ENCODE data around the gene INTS3.
A peak's percentile ranks its signal among the peaks of the same experiment; 100 is the strongest.
"Not testable (repeated sequence)": the region's sequence is repeated elsewhere in the genome, so short reads cannot be mapped to it uniquely, and the experiment has no call there.

The INTS3 gene

GRCh38 chr1:153711026-153711425 lies 16.8 kb upstream of the INTS3 start:
- DNase-seq = no peak

- not testable (repeated sequence) for DNase-seq
Observed at GRCh38 chr1:153716211-153716610, 11.6 kb upstream of the INTS3 start.

- no peak for DNase-seq
Observed at GRCh38 chr1:153717330-153717729, 10.5 kb upstream of the INTS3 start.

- DNase-seq = no peak
Observed at GRCh38 chr1:153723687-153724086, 4.2 kb upstream of the INTS3 start.

- not testable (repeated sequence) for DNase-seq
Observed at GRCh38 chr1:153724634-153725033, 3.2 kb upstream of the INTS3 start.

- DNase-seq = peak; percentile 63
Observed at GRCh38 chr1:153728305-153729066, 636 bp downstream of the INTS3 start.

- DNase-seq = no peak
Observed at GRCh38 chr1:153730468-153730988, 2.7 kb downstream of the INTS3 start.

- peak; percentile 49 for DNase-seq
Observed at GRCh38 chr1:153733970-153734369, 6.1 kb downstream of the INTS3 start.

GRCh38 chr1:153734396-153735089 lies 6.7 kb downstream of the INTS3 start:
- no peak for DNase-seq

GRCh38 chr1:153735090-153735420 lies 7.2 kb downstream of the INTS3 start:
- no peak for DNase-seq

- no peak for DNase-seq
Observed at GRCh38 chr1:153741986-153742385, 14.1 kb downstream of the INTS3 start.

GRCh38 chr1:153742411-153743142 lies 14.7 kb downstream of the INTS3 start:
- DNase-seq = no peak

GRCh38 chr1:153745417-153745816 lies 17.6 kb downstream of the INTS3 start:
- no peak for DNase-seq

GRCh38 chr1:153746174-153746573 lies 18.3 kb downstream of the INTS3 start:
- DNase-seq = no peak

- DNase-seq = no peak
Observed at GRCh38 chr1:153748903-153749302, 21.1 kb downstream of the INTS3 start.

GRCh38 chr1:153749408-153750005 lies 21.7 kb downstream of the INTS3 start:
- peak; percentile 75 for DNase-seq

GRCh38 chr1:153750026-153750995 lies 22.5 kb downstream of the INTS3 start:
- no peak for DNase-seq

- no peak for DNase-seq
Observed at GRCh38 chr1:153752072-153752471, 24.2 kb downstream of the INTS3 start.

GRCh38 chr1:153752571-153753195 lies 24.8 kb downstream of the INTS3 start:
- DNase-seq = no peak

GRCh38 chr1:153754266-153754665 lies 26.4 kb downstream of the INTS3 start:
- DNase-seq = no peak

GRCh38 chr1:153760440-153760839 lies 32.6 kb downstream of the INTS3 start:
- no peak for DNase-seq
